NK-92 treated with Interleukin-12 subunit alpha and Interleukin-12 subunit beta, amount 100 ng/mL, for 24 hours (cell line): ENCODE results near the gene TREH.
A peak's percentile ranks its signal among the peaks of the same experiment; 100 is the strongest.

Experiments used
- DNase-seq: peaks from one replicate; lab custom pipeline; 2025; lab: John Stamatoyannopoulos, UW

TREH gene

DNA sequence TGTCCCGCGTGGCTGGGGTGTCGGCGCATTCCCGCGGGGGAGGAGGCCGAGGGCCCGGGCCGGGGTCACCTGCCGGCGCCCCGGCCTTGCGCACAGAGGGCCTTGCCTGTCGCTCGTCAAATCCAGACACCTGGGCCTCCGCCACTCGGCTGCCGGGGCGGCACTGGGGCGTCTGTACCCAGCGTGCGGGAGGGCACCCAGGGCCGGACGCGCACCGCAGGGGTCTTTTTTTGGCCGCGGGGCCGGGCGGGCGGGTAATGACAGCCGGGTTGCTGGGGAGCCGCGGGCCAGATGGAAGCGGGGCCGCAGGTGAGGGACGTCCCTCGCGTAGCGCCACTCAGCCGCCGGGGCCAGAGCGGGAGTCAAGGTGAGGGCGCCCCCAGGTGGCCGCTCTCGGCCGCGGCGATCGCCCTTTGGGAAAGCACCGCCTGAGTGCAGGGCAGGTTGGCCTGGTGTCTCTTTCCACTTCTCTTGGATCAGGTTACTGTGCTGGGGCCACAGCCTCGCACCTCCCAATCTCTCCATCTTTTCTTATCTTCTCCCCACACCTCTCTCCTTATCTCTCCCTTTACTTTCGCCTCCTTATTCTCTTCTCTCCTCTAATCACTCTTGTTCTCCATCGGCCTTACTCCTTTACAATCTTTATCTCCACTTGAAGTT lies 68.5 kb downstream of the TREH start:
- peak; percentile 27 for DNase-seq

DNA sequence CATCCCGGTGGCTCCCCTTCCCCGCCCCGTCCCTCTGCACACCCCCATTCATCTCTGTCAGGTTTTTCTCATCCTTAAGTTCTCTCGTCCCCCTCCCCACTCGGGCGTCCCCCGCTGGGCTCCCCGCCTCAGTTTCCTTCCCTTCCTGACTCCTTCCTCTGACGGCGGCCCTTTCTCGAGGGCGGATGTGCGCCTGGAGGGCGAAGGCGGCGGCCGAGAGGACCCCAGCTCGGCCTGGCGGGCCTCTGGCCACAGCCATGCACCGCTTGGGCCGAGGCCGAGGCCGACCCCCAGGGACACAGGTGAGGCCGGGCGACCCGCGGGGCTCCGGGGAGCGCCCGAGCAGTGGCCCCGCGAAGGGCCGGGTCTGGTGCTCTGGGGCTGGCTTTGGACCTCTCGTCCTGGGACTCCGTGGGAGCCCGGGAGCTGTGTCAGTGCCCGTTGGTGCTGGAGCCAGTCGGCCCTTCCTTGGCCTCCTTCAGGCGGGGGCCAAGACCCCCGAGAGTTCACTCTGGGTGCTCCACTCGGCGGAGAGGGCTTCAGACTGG lies 69.2 kb downstream of the TREH start:
- DNase-seq = no peak

DNA sequence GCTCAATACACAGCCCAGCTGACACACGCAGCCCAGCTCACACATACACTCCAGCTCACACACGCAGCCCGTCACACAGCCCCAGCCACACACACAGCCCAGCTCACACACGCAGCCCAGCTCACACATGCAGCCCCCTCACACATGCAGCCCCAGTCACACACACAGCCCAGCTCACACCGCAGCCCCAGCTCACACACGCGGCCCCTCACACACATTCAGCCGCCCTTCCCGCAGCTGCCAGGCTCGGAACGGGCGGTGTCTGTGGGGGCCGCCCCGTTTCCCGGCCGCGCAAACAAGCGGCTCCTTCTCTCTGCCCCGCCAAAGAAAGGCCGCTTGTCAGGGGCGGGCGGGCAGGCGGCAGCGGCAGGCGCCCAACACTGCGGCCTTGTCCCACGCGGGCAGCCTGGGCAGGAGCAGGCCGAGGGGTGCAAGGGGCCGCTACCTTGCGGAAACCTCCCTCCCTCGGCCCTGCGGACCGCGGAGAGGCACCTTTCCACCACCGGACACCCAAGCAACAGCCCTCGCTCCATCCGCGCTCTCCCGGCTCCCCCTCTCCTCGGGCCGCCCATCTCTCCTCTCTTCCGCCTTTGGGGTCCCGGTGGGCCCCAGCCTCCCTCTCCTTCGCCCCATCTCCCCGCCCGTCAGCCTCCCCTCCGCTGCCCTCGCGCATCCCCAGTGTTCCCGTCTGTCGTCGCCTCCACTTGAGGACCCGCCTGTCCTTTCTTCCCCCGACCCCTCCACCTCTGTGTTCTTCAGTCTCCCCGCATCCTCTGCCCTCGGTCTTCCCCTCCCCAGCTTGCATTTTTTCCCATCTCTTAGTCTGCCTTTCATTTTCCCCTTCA lies 69.8 kb downstream of the TREH start:
- DNase-seq = no peak

DNA sequence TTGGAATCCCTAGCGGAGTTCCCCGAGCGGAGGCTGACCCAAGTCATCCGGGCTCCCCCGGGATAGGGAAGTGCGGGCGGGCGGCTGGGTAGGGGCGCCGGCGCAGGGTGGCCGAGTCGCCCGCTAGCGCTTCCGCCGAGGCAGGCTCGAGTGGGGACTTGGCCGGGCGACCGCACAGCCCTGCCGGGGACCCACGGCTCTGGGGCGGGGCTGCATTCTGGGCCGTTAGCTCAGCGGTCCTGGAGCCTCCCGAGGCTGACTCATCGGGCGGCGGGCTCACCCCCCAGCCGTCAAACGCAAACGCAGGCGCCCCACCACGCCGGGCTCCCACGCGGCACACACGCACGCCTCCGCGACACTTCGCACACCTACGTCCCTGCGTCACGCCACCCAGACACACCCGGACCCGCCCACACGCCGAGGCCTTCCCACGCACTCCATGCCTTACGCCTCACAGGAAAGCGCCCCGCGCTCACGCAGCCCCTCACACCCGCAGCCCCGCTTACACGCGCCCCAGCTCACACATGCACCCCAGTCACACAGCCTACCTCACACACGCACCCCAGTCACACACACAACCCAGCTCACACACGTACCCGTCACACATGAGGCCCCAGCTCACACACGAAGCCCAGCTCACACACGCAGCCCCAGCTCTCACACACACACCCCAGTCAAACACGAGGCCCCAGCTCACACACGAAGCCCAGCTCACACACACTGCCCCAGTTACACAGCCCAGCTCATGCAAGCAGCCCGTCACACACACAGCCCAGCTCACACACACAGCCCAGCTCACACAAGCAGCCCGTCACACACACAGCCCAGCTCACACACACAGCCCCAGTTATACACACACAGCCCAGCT lies 70.9 kb downstream of the TREH start:
- no peak for DNase-seq

DNA sequence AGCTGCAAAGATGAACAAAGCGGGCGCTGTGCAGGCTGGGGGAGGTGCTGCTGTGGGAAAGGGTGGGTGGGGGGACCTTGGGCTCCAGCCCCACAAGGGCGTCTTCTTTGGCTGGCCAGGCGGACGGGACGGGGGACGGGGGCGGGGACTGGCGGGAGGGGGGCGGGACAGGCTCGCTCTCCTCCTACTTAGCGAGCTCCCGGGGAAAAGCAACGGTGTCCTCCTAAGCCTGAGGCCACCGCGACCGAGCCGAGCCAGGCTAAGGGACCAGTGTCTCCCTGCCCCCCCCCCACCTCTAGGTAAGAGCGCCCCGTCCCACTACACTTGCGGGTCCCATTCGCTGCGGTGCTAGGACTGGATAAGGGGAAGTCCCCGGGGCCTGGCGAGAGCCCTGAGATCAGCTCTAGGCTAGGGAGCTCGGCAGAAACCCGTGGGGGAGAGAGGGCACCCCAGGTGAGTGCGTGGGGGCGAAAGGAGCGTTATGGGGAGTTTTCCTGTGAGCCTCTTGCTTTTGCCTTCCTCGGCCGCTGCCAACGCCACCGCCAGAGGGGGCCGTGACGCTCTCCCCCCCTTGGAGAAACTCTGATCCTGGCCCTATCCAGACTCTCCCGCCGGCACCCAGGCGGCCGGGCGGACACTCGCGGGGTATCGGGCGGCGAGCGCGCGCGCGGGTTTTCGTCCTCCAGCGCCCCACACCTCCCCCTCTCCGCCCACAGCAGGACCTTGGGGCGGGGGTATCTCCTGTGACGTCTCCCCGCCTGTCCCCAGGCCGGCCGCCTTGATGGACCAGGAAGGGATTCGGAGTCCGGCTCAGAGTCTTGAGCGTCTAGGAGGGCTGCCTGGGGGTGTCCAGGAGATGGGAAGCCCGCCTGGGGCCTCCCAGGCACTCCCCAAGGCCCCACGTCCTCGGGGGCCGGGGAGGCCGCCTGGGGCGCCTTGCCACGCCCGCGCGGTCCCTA lies 71.8 kb downstream of the TREH start, which contains the start of gene PHLDB1:
Gene PHLDB1 (plus strand): TSS at position 215 of the 959 bp plus-strand sequence. CDS start 6,222 bp downstream, outside the sequence.
- DNase-seq = no peak
